LNCaP clone FGC (cell line): ENCODE results near the gene SLC52A1.
"Not testable (repeated sequence)": the region's sequence is repeated elsewhere in the genome, so short reads cannot be mapped to it uniquely, and the experiment has no call there.

Source experiments
- DNase-seq: peaks from one replicate; pipeline ENCODE4 v3.0.0-alpha.2; 2011; ENCODE audit warnings: low read depth
- H3K4me3 ChIP-seq: 2 replicates; pipeline ENCODE4 v1.5.1; 2011; ENCODE audit warnings: mild to moderate bottlenecking, low read depth, low read length, control low read depth
- TF ChIP-seq, protein P1 (sequence below): IDR thresholded peaks from 2 replicates; pipeline ENCODE4 v1.5.1; 2012; ENCODE audit warnings: mild to moderate bottlenecking; ENCODE audit not compliant: control insufficient read depth, insufficient read depth; ENCODE audit errors: extremely low read depth

SLC52A1 gene

GRCh38 chr17:5035315-5035714, at the start of gene SLC52A1:
TSS of gene SLC52A1 (minus strand) at chr17:5035426. CDS start at chr17:5034606, 820 bp downstream.
- no peak within 1 kb of the TSS for H3K4me3 ChIP-seq
- no peak for DNase-seq
- TF ChIP-seq, protein P1, sequence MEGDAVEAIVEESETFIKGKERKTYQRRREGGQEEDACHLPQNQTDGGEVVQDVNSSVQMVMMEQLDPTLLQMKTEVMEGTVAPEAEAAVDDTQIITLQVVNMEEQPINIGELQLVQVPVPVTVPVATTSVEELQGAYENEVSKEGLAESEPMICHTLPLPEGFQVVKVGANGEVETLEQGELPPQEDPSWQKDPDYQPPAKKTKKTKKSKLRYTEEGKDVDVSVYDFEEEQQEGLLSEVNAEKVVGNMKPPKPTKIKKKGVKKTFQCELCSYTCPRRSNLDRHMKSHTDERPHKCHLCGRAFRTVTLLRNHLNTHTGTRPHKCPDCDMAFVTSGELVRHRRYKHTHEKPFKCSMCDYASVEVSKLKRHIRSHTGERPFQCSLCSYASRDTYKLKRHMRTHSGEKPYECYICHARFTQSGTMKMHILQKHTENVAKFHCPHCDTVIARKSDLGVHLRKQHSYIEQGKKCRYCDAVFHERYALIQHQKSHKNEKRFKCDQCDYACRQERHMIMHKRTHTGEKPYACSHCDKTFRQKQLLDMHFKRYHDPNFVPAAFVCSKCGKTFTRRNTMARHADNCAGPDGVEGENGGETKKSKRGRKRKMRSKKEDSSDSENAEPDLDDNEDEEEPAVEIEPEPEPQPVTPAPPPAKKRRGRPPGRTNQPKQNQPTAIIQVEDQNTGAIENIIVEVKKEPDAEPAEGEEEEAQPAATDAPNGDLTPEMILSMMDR: no peak

DNA sequence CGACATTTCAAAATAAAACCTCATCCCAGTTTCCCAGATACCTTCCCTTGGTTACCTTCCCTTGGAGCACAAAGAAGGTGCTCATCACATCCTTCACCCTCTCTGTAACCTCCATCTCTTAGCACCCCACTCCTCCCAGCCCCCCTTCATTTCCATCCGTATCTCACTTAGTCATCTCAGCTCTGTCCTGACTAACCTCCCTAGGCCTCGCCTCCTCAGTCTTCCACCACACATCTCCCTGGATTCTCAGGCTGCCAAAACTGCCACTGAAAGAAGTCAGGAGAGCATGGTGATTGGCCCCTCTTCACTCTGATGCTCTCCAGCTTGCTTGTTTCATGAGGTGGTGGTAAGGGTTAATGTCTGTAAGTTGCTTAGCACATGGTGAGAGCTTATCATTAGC, 45.4 kb upstream of the SLC52A1 start:
- DNase-seq: no peak
- H3K4me3 ChIP-seq: no peak overlapping the region
- TF ChIP-seq, protein P1: no peak

DNA sequence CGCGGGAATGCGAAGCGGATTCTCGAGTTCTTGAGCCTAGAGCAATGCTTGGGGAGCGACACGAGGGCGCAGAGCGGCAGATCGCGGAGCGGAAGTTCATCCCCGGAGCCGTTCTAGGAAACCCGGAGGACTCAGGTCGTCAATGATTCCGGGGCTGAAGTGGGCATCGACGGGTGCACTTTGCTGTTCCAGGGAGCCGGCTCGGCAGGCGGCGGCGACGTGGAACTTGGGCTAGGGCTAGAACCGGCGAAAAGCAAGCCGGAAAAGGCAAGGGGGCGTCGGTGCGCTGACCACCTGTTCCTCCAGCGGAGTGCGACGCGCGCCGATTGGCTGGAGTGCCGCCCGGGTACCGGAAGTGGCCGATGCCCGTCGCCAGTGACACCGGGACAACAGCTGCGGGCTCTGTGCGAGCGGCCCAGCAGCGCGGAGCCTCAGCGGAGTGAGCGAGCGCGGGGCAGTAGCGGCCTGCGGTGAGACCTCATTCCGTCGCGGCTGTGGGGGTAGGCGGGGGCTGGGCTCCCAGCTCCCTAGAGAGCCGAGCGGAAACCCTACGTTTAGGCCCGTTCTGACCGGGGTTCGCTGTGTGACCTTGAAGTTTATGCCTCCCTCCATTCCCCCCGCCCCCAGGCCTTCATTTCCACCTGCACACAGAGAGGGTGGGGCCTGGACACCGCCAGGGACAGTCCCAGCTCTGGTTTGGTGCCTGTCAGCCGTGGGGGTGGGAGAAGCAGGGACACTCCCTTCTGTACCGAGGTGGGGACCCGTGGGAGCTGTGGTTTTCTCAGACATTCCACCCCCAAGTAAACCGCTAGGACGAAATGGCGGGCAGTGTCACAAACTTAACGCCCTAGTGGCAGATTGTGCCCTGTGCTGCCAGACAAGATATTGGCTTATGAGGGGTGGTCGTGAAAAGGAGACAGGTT, 43.1 kb upstream of the SLC52A1 start, which contains the start of gene ZFP3:
Gene ZFP3, plus strand, starts transcription at position 362 of the 923 bp plus-strand sequence. CDS start 13,038 bp downstream, outside the sequence.
- TF ChIP-seq, protein P1: no peak
- no peak for DNase-seq
- H3K4me3 ChIP-seq: no peak within 1 kb of the TSS

DNA sequence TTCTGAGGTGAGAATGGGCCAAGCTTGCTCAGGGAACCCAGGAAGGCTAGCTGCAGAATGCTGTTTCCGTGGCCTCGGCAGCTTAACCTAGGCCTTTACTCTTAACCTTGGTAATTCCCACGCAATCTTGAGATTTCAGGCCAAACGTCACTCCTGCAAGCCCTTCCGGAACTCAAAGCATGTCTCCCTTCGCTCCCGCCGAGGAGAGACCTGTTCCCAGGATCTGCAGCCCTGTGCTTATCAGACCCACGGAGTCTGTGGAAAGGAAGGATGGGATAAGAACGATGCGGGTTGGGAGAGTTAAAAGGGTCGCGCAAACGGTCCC, 42.5 kb upstream of the SLC52A1 start:
- no peak for DNase-seq
- H3K4me3 ChIP-seq: no peak overlapping the region
- TF ChIP-seq, protein P1: no peak

- DNase-seq, H3K4me3 ChIP-seq: not testable (repeated sequence)
Observed at GRCh38 chr17:5077275-5077674, 42.0 kb upstream of the SLC52A1 start.

DNA sequence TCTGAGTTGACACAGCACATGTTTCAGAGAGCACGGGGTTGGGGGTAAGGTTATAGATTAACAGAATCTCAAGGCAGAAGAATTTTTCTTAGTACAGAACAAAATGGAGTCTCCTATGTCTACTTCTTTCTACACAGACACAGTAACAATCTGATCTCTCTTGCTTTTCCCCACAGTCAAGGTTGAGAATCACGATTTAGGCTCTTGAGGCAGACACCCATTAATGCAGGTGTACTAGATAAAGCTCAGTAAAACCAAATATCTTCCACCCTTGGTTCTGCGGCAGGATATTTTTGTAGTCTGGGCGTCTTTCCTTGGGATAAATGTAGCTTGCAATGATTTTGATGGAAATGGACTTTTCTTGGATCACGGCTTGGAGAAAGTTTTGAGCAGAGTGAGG, 40.2 kb upstream of the SLC52A1 start:
- DNase-seq, H3K4me3 ChIP-seq: not testable (repeated sequence)

DNA sequence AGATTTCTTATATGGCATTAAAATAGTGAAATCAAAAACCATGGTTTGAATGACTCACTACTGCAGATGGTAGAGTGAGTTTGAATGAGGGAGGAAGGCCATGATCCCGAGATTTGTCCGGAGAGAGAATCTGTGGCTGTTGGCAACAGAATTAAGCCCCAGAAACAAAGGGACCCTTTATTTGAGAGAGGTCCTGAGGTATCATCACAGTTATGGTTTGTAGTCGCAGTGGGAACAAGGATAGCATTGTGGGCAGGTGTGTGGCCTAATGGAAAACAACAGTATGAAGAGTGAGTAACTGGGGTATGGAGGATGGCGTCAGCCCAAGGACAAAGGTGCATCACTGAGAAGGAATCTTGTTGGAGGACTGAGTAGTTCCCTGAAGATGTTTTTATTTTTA, 34.5 kb upstream of the SLC52A1 start:
- DNase-seq: no peak
- H3K4me3 ChIP-seq: no peak overlapping the region
- TF ChIP-seq, protein P1: no peak

GRCh38 chr17:5068236-5068635, 33.0 kb upstream of the SLC52A1 start:
- TF ChIP-seq, protein P1: no peak
- no peak for DNase-seq
- no peak overlapping the region for H3K4me3 ChIP-seq
